Vagina (tissue), 2 donors: ENCODE results near the gene CENPN.

ENCODE experiments used
- POLR2A ChIP-seq, 2 donors: fragments of 450-650 bp; IDR thresholded peaks; one replicate each; pipeline ENCODE4 v1.6.1; 2017; ENCODE audit warnings: antibody characterized with exemption in 2 of 2, mild to moderate bottlenecking in 2 of 2, moderate library complexity in 2 of 2
- POLR2AphosphoS5 ChIP-seq, 2 donors: sonication (generic); formaldehyde crosslinking; IDR thresholded peaks; one replicate each; pipeline ENCODE4 v1.9.0; 2017; ENCODE audit warnings: antibody characterized with exemption in 2 of 2, mild to moderate bottlenecking in 2 of 2, low read depth in 1 of 2; ENCODE audit not compliant: insufficient read depth in 1 of 2
- TF ChIP-seq, protein P1 (sequence below), 3 experiments: fragments of 450-650 bp in 2 of 3; fragments of 200-600 bp in 1 of 3; sonication (generic) in 1 of 3; IDR thresholded peaks; one replicate each; pipeline ENCODE4 v1.5.1; 2017 to 2019; ENCODE audit warnings: antibody characterized with exemption in 3 of 3, mild to moderate bottlenecking in 2 of 3, moderate library complexity in 2 of 3

DNA sequence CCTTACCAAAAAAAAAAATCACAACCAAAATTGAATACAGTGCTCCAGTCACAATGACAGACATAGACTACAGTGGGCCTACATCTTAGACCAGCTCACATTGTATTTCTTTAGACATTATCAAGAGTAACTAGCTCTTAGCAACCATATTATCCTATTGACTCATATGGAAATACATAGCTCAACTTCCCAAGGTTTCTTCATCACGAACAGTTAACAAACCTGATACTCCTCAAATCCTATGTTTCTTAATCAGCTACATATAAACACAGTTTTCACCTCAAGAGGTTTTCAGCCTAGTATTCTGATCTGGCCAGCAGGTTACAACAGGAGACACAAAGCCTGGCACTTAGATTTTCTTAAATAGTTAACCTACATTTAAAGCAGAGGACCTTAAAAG is 30.1 kb upstream of the CENPN start:
- TF ChIP-seq, protein P1, sequence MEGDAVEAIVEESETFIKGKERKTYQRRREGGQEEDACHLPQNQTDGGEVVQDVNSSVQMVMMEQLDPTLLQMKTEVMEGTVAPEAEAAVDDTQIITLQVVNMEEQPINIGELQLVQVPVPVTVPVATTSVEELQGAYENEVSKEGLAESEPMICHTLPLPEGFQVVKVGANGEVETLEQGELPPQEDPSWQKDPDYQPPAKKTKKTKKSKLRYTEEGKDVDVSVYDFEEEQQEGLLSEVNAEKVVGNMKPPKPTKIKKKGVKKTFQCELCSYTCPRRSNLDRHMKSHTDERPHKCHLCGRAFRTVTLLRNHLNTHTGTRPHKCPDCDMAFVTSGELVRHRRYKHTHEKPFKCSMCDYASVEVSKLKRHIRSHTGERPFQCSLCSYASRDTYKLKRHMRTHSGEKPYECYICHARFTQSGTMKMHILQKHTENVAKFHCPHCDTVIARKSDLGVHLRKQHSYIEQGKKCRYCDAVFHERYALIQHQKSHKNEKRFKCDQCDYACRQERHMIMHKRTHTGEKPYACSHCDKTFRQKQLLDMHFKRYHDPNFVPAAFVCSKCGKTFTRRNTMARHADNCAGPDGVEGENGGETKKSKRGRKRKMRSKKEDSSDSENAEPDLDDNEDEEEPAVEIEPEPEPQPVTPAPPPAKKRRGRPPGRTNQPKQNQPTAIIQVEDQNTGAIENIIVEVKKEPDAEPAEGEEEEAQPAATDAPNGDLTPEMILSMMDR (IDR thresholded peaks at IDR 0.05): no peak
- TF ChIP-seq POLR2AphosphoS5 (IDR thresholded peaks at IDR 0.05; ENCODE audit: insufficient read depth in 1 of 2, low read depth in 1 of 2) (no peak), POLR2A (IDR thresholded peaks at IDR 0.05) (no peak)
